GM19099 (cell line): Measurements from ENCODE around the gene CCNL2.

Experiments
- POLR2A ChIP-seq: IDR thresholded peaks from 3 replicates; pipeline ENCODE4 v1.6.1; 2011; ENCODE audit warnings: low read depth; ENCODE audit not compliant: insufficient read length; ENCODE audit errors: extremely low read depth

Gene CCNL2

GRCh38 chr1:1391225-1391624 is 7.9 kb downstream of the CCNL2 start:
- TF ChIP-seq POLR2A = no peak

GRCh38 chr1:1390675-1391074 is 8.5 kb downstream of the CCNL2 start:
- no peak for TF ChIP-seq POLR2A

- TF ChIP-seq POLR2A = no peak
These were observed 11.1 kb downstream of the CCNL2 start for GRCh38 chr1:1388078-1388472.

- TF ChIP-seq POLR2A = no peak
These were observed 11.7 kb downstream of the CCNL2 start for GRCh38 chr1:1387098-1388077.

GRCh38 chr1:1385931-1386330 is 13.2 kb downstream of the CCNL2 start:
- no peak for TF ChIP-seq POLR2A

- no peak for TF ChIP-seq POLR2A
These were observed 17.8 kb downstream of the CCNL2 start for GRCh38 chr1:1381294-1381693.

- no peak for TF ChIP-seq POLR2A
These were observed 18.3 kb downstream of the CCNL2 start for GRCh38 chr1:1380860-1381259.

GRCh38 chr1:1377540-1378205 is 21.5 kb downstream of the CCNL2 start:
- no peak for TF ChIP-seq POLR2A

GRCh38 chr1:1376551-1377226 is 22.4 kb downstream of the CCNL2 start:
- no peak for TF ChIP-seq POLR2A

GRCh38 chr1:1374929-1375662 is 24.0 kb downstream of the CCNL2 start, which contains the start of gene AURKAIP1:
Gene AURKAIP1 (minus strand): TSS chr1:1375207. CDS start chr1:1374756, 451 bp downstream.
- TF ChIP-seq POLR2A = peak; percentile 70

- no peak for TF ChIP-seq POLR2A
These were observed 24.6 kb downstream of the CCNL2 start for GRCh38 chr1:1374589-1374928.

- no peak for TF ChIP-seq POLR2A
These were observed 25.1 kb downstream of the CCNL2 start for GRCh38 chr1:1373815-1374588.

- TF ChIP-seq POLR2A = no peak
These were observed 25.9 kb downstream of the CCNL2 start for GRCh38 chr1:1373051-1373814.
